NCI-H446 treated with DMSO at 0.1 percent for 48 hours (cell line): Measurements from ENCODE around the gene GMIP.
"Not testable (repeated sequence)": the region's sequence is repeated elsewhere in the genome, so short reads cannot be mapped to it uniquely, and the experiment has no call there.

Source experiments
- DNase-seq: peaks from one replicate; lab custom pipeline; 2025; lab: John Stamatoyannopoulos, UW

GMIP gene

GRCh38 chr19:19606686-19607085 lies 36.8 kb downstream of the GMIP start:
- DNase-seq, result not testable (repeated sequence)

GRCh38 chr19:19606021-19606420 lies 37.4 kb downstream of the GMIP start:
- no peak for DNase-seq

GRCh38 chr19:19602713-19603324 lies 40.6 kb downstream of the GMIP start:
- DNase-seq, result no peak

GRCh38 chr19:19602136-19602712 lies 41.2 kb downstream of the GMIP start:
- no peak for DNase-seq

GRCh38 chr19:19600793-19601330 lies 42.6 kb downstream of the GMIP start:
- no peak for DNase-seq

- not testable (repeated sequence) for DNase-seq
These were observed 44.6 kb downstream of the GMIP start for GRCh38 chr19:19598728-19599451.

GRCh38 chr19:19597809-19598306 lies 45.6 kb downstream of the GMIP start:
- no peak for DNase-seq

- DNase-seq, result no peak
These were observed 48.2 kb downstream of the GMIP start for GRCh38 chr19:19595171-19595701.

- no peak for DNase-seq
These were observed 49.1 kb downstream of the GMIP start for GRCh38 chr19:19594381-19594780.

- no peak for DNase-seq
These were observed 50.8 kb downstream of the GMIP start for GRCh38 chr19:19592690-19593089.

- no peak for DNase-seq
These were observed 52.2 kb downstream of the GMIP start for GRCh38 chr19:19591133-19591825.

- DNase-seq, result no peak
These were observed 54.9 kb downstream of the GMIP start for GRCh38 chr19:19588546-19588945.

- peak; percentile 41 for DNase-seq
These were observed 55.7 kb downstream of the GMIP start for GRCh38 chr19:19587771-19588170.

GRCh38 chr19:19584356-19584755 lies 59.1 kb downstream of the GMIP start:
- no peak for DNase-seq

- DNase-seq, result no peak
These were observed 61.0 kb downstream of the GMIP start for GRCh38 chr19:19582471-19582870.

GRCh38 chr19:19581391-19581790 lies 62.1 kb downstream of the GMIP start:
- no peak for DNase-seq

GRCh38 chr19:19580418-19580817 lies 63.0 kb downstream of the GMIP start:
- no peak for DNase-seq

GRCh38 chr19:19579533-19580361 lies 63.7 kb downstream of the GMIP start:
- DNase-seq, result no peak
